Neural cell (in vitro differentiated cells): ENCODE measurements around the gene CCDC60. TPM values are rescaled to one million over a fixed set of nuclear protein-coding genes. Genes with fewer than 3 reads are reported as not detected.

Source experiments
- H2AFZ ChIP-seq: fragments of 200-600, 300-800 bp; sonication (generic), shearing (Covaris generic); 2 replicates; pipeline ENCODE4 v1.6.0; 2014; ENCODE audit warnings: low read depth, mild to moderate bottlenecking, antibody characterized with exemption, low read length, moderate library complexity
- H3F3A ChIP-seq: fragments of 200-600 bp; shearing (Covaris generic); 2 replicates; pipeline ENCODE4 v1.6.1; 2016; ENCODE audit warnings: mild to moderate bottlenecking, moderate library complexity, mixed read lengths, antibody characterized with exemption, low read length; ENCODE audit not compliant: insufficient read depth, poor library complexity, severe bottlenecking
- H3K27ac ChIP-seq: fragments of 200-600, 300-800 bp; sonication (generic), shearing (Covaris generic); 2 replicates; pipeline ENCODE4 v1.5.1; 2014; ENCODE audit warnings: mild to moderate bottlenecking, low read length, moderate library complexity
- H3K27me3 ChIP-seq: fragments of 300-800, 200-600 bp; sonication (generic), shearing (Covaris generic); 2 replicates; pipeline ENCODE4 v1.6.0; 2014; ENCODE audit warnings: mild to moderate bottlenecking, low read depth, low read length, moderate library complexity; ENCODE audit not compliant: insufficient read depth
- H3K36me3 ChIP-seq: fragments of 300-800, 200-600 bp; sonication (generic), shearing (Covaris generic); 2 replicates; pipeline ENCODE4 v1.5.1; 2014; ENCODE audit warnings: mild to moderate bottlenecking, antibody characterized with exemption, low read length, moderate library complexity; ENCODE audit not compliant: insufficient read depth
- H3K4me2 ChIP-seq: fragments of 300-800, 200-600 bp; sonication (generic), shearing (Covaris generic); 2 replicates; pipeline ENCODE4 v1.6.0; 2014; ENCODE audit warnings: mild to moderate bottlenecking, low read length
- H3K4me3 ChIP-seq: fragments of 300-800, 200-600 bp; sonication (generic), shearing (Covaris generic); 2 replicates; pipeline ENCODE4 v1.5.1; 2014; ENCODE audit warnings: mild to moderate bottlenecking, low read length, moderate library complexity
- H3K79me2 ChIP-seq: fragments of 200-600 bp; shearing (Covaris generic); replicated peaks from 2 replicates; pipeline ENCODE4 v1.6.0; 2014; ENCODE audit warnings: mild to moderate bottlenecking, low read length, moderate library complexity; ENCODE audit not compliant: insufficient read depth
- H3K9ac ChIP-seq: fragments of 300-800, 200-600 bp; sonication (generic), shearing (Covaris generic); 2 replicates; pipeline ENCODE4 v1.6.1; 2016; ENCODE audit warnings: mild to moderate bottlenecking, low read length, mixed read lengths
- H3K9me2 ChIP-seq: fragments of 200-600 bp; shearing (Covaris generic); 2 replicates; pipeline ENCODE4 v1.6.1; 2016; ENCODE audit warnings: mild to moderate bottlenecking, low read length, mixed read lengths; ENCODE audit not compliant: insufficient read depth
- H3K9me3 ChIP-seq: fragments of 200-600, 300-800 bp; sonication (generic), shearing (Covaris generic); 2 replicates; pipeline ENCODE4 v1.6.1; 2016; ENCODE audit warnings: mild to moderate bottlenecking, mixed run types, low read length, moderate library complexity, mixed read lengths
- H4K20me1 ChIP-seq: fragments of 200-600 bp; shearing (Covaris generic); 2 replicates; pipeline ENCODE4 v1.6.1; 2016; ENCODE audit warnings: mild to moderate bottlenecking, mixed run types; ENCODE audit not compliant: insufficient read depth
- CTCF ChIP-seq: fragments of 450-650 bp; IDR thresholded peaks from 2 replicates; pipeline ENCODE4 v1.5.1; 2014; ENCODE audit warnings: antibody characterized with exemption, mild to moderate bottlenecking, moderate library complexity; ENCODE audit not compliant: poor library complexity, severe bottlenecking
- EP300 ChIP-seq: fragments of 450-650 bp; conservative IDR thresholded peaks from 2 replicates; pipeline ENCODE4 v1.6.1; 2014; ENCODE audit warnings: antibody characterized with exemption, mild to moderate bottlenecking, moderate library complexity; ENCODE audit not compliant: poor library complexity, severe bottlenecking
- EZH2 ChIP-seq: fragments of 200-600, 300-800 bp; shearing (Covaris generic), sonication (generic); IDR thresholded peaks from 2 replicates; pipeline ENCODE4 v1.6.1; 2014; ENCODE audit warnings: antibody characterized with exemption, low read length, borderline replicate concordance, mild to moderate bottlenecking; ENCODE audit not compliant: insufficient read depth, poor library complexity, severe bottlenecking
- MXI1 ChIP-seq: fragments of 450-650 bp; conservative IDR thresholded peaks from 2 replicates; pipeline ENCODE4 v1.6.1; 2014; ENCODE audit warnings: antibody characterized with exemption, mild to moderate bottlenecking; ENCODE audit not compliant: poor library complexity, severe bottlenecking
- POLR2AphosphoS5 ChIP-seq: IDR thresholded peaks from 2 replicates; pipeline ENCODE4 v1.6.1; 2012
- RAD21 ChIP-seq: fragments of 450-650 bp; conservative IDR thresholded peaks from 2 replicates; pipeline ENCODE4 v1.6.1; 2014; ENCODE audit warnings: antibody characterized with exemption, mild to moderate bottlenecking, moderate library complexity
- SMC3 ChIP-seq: fragments of 450-650 bp; conservative IDR thresholded peaks from 2 replicates; pipeline ENCODE4 v1.6.1; 2014; ENCODE audit warnings: antibody characterized with exemption, mild to moderate bottlenecking, moderate library complexity; ENCODE audit not compliant: poor library complexity
- TAF1 ChIP-seq: IDR thresholded peaks from 2 replicates; pipeline ENCODE4 v1.6.1; 2012; ENCODE audit warnings: low read depth
- polyA plus RNA-seq: library from polyadenylated mRNA; depleted of rRNA; stranded (reverse); fragments of >200 nt; gene quantifications from 2 replicates; pipeline ENCODE4 v1.2.3, GENCODE V29; 2014
- TF ChIP-seq, protein P1 (sequence below): IDR thresholded peaks from 2 replicates; pipeline ENCODE4 v1.6.1; 2012; ENCODE audit warnings: borderline replicate concordance

The CCDC60 gene
- polyA plus RNA-seq, 1 donor from 2014 or later, result not detected

- H2AFZ ChIP-seq, result no peak overlapping the region
Measured at GRCh38 chr12:119311878-119312277, 22.7 kb upstream of the CCDC60 start.

DNA sequence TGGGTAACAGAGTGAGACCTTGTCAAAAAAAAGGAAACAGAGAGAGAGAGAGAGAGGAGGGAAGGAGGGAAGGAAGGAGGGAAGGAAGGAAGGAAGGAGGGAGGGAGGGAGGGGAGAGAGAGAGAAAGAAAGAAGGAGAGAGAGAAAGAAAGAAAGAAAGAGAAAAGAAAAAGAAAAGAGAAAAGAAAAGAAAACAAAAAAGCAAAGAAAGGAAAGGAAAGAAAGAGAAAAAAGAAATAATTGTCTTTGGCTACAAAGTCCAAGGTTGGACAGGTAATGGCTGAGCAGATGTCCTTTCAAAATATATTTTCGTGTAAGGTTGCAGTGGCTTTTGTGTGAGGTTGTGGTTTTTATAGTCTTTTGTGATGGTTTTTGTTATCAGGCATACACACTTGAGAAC lies 21.6 kb upstream of the CCDC60 start:
- H4K20me1 ChIP-seq, result no peaks in the 10 kb centered on the region
- H3K27me3 ChIP-seq, result no peaks in the 10 kb centered on the region
- H3K4me3 ChIP-seq, result no peak overlapping the region
- no peak for TF ChIP-seq EZH2
- TF ChIP-seq MXI1, result no peak
- TF ChIP-seq, protein P1, sequence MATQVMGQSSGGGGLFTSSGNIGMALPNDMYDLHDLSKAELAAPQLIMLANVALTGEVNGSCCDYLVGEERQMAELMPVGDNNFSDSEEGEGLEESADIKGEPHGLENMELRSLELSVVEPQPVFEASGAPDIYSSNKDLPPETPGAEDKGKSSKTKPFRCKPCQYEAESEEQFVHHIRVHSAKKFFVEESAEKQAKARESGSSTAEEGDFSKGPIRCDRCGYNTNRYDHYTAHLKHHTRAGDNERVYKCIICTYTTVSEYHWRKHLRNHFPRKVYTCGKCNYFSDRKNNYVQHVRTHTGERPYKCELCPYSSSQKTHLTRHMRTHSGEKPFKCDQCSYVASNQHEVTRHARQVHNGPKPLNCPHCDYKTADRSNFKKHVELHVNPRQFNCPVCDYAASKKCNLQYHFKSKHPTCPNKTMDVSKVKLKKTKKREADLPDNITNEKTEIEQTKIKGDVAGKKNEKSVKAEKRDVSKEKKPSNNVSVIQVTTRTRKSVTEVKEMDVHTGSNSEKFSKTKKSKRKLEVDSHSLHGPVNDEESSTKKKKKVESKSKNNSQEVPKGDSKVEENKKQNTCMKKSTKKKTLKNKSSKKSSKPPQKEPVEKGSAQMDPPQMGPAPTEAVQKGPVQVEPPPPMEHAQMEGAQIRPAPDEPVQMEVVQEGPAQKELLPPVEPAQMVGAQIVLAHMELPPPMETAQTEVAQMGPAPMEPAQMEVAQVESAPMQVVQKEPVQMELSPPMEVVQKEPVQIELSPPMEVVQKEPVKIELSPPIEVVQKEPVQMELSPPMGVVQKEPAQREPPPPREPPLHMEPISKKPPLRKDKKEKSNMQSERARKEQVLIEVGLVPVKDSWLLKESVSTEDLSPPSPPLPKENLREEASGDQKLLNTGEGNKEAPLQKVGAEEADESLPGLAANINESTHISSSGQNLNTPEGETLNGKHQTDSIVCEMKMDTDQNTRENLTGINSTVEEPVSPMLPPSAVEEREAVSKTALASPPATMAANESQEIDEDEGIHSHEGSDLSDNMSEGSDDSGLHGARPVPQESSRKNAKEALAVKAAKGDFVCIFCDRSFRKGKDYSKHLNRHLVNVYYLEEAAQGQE, result no peak
- no peak for TF ChIP-seq SMC3
- TF ChIP-seq EP300, result no peak
- no peak for TF ChIP-seq POLR2AphosphoS5
- no peak for TF ChIP-seq CTCF
- no peak for TF ChIP-seq RAD21
- no peaks in the 10 kb centered on the region for H3K79me2 ChIP-seq
- H2AFZ ChIP-seq, result no peak overlapping the region
- H3K36me3 ChIP-seq, result no peaks in the 10 kb centered on the region
- H3K9ac ChIP-seq, result no peak overlapping the region
- no peaks in the 10 kb centered on the region for H3K9me2 ChIP-seq
- no peak overlapping the region for H3K27ac ChIP-seq
- H3K4me2 ChIP-seq, result no peak overlapping the region
- no peaks in the 10 kb centered on the region for H3F3A ChIP-seq
- no peaks in the 10 kb centered on the region for H3K9me3 ChIP-seq

More at GRCh38 chr12:119311878-119312277, 22.7 kb upstream of the CCDC60 start:
- TF ChIP-seq EP300 (no peak), CTCF (no peak), MXI1 (no peak), POLR2AphosphoS5 (no peak), TAF1 (no peak), SMC3 (no peak), RAD21 (no peak), EZH2 (no peak)
- TF ChIP-seq, protein P1, result no peak
- H3K4me3 ChIP-seq, result no peak overlapping the region
- no peaks in the 10 kb centered on the region for H3F3A ChIP-seq
- H3K27ac ChIP-seq, result no peak overlapping the region
- H3K36me3 ChIP-seq, result no peaks in the 10 kb centered on the region
- H4K20me1 ChIP-seq, result no peaks in the 10 kb centered on the region
- no peaks in the 10 kb centered on the region for H3K79me2 ChIP-seq
- no peak overlapping the region for H3K9ac ChIP-seq
- no peaks in the 10 kb centered on the region for H3K9me3 ChIP-seq
- no peaks in the 10 kb centered on the region for H3K9me2 ChIP-seq
- H3K4me2 ChIP-seq, result no peak overlapping the region
- no peaks in the 10 kb centered on the region for H3K27me3 ChIP-seq
